Stomach (tissue), 9 donors: ENCODE measurements around the gene SRF. TPM values are rescaled to one million over a fixed set of nuclear protein-coding genes. Genes with fewer than 3 reads are reported as not detected.

Experiments
- DNase-seq, 2 donors: peaks; one replicate each; pipeline versions ENCODE4 v3.0.0 to v3.0.0-alpha.2; 2013 to 2019
- H3K27ac ChIP-seq, 5 donors: fragments of 200-600 bp in 4 of 5; sonication (generic) in 4 of 5; one replicate each; pipeline ENCODE4 v1.5.1; 2013 to 2019; ENCODE audit warnings: mild to moderate bottlenecking in 1 of 5, moderate library complexity in 1 of 5
- H3K27me3 ChIP-seq, 3 donors: fragments of 200-600 bp; sonication (generic); one replicate each; pipeline ENCODE4 v1.5.1; 2017 to 2019; ENCODE audit warnings: mixed run types in 1 of 3
- H3K36me3 ChIP-seq, 4 donors: fragments of 200-600 bp; sonication (generic); 1 replicate in 3 of 4; 2 replicates in 1 of 4; pipeline ENCODE4 v1.5.1; 2016 to 2019
- H3K4me1 ChIP-seq, 4 donors: fragments of 200-600 bp; sonication (generic); one replicate each; pipeline ENCODE4 v1.5.1; 2016 to 2019
- H3K4me3 ChIP-seq, 4 donors: fragments of 200-600 bp; sonication (generic) in 3 of 4; one replicate each; pipeline ENCODE4 v1.5.1; 2016 to 2019; ENCODE audit warnings: mild to moderate bottlenecking in 1 of 4
- H3K9me3 ChIP-seq, 4 donors: fragments of 200-600 bp; sonication (generic); one replicate each; pipeline ENCODE4 v1.5.1; 2016 to 2019
- CTCF ChIP-seq, 7 experiments: fragments of 450-650 bp in 4 of 7; fragments of 200-600 bp in 3 of 7; sonication (generic) in 3 of 7; IDR thresholded peaks; one replicate each; pipeline ENCODE4 v1.5.1; 2016 to 2019; ENCODE audit warnings: antibody characterized with exemption in 7 of 7, control low read depth in 2 of 7, mild to moderate bottlenecking in 1 of 7
- EP300 ChIP-seq: sonication (generic); formaldehyde crosslinking; IDR thresholded peaks from one replicate; pipeline ENCODE4 v1.6.1; 2017; ENCODE audit warnings: antibody characterized with exemption
- POLR2A ChIP-seq, 4 donors: fragments of 450-650 bp; IDR thresholded peaks; one replicate each; pipeline ENCODE4 v1.6.1; 2016; ENCODE audit warnings: antibody characterized with exemption in 4 of 4, control low read depth in 2 of 4, mild to moderate bottlenecking in 1 of 4, moderate library complexity in 1 of 4
- POLR2AphosphoS5 ChIP-seq, 3 donors: sonication (generic); formaldehyde crosslinking; IDR thresholded peaks; one replicate each; pipeline ENCODE4 v1.6.1; 2016; ENCODE audit warnings: antibody characterized with exemption in 3 of 3
- WGBS, 5 donors: extraction: QIAGEN DNeasy Blood & Tissue Kit in 3 of 5; methylation state at CpG; one replicate each; pipeline versions ENCODE4 v1.1.5 to v1.1.7; 2013 to 2018; 5-methylcytosine and 5-hydroxymethylcytosine counted together
- intact Hi-C: fragments of 100-400 bp; cut with DNase I; formaldehyde crosslinking; loops from one replicate; pipeline ENCODE4 v1.15.1; 2023; ENCODE audit warnings: low total_unique reads
- polyA plus RNA-seq, 3 donors: library from polyadenylated mRNA; stranded (reverse); fragments of 200-250 nt; gene quantifications; one replicate each; pipeline ENCODE4 v1.2.3, GENCODE V29; 2013
- total RNA-seq, 5 donors: library from RNA; depleted of rRNA; stranded (reverse); fragments of >200 nt; gene quantifications; one replicate each; pipeline versions ENCODE4 v1.1.0 to v1.2.3, GENCODE V29; 2014 to 2016
- donor health status: healthy with polysubstance abuse.
- donor health status: Bipolar disorder and iron deficiency.
- donor health status: healthy.

Gene SRF
- total and polyA plus RNA-seq, 8 donors, result 10.5 to 40.6 (median 24.0) TPM

- H3K4me1 ChIP-seq, result peaks cover 16 to 30% (median 22%) of the 10 kb centered on the region in 4 donors
- no peak for TF ChIP-seq POLR2A (IDR thresholded peaks at IDR 0.05)
- no peak for TF ChIP-seq POLR2AphosphoS5 (IDR thresholded peaks at IDR 0.05)
- no peak for TF ChIP-seq EP300
- TF ChIP-seq CTCF (IDR thresholded peaks at IDR 0.05), result no peak
- no peak for DNase-seq
- 92 to 97% (median 96%) methylated on average over 6 of the region's 6 CpGs for WGBS, 5 donors
- no peaks in the 10 kb centered on the region for H3K27me3 ChIP-seq
- H3K36me3 ChIP-seq, result peaks cover 0 to 7% (median 3%) of the 10 kb centered on the region in 4 donors
- no peak overlapping the region for H3K27ac ChIP-seq
- H3K4me3 ChIP-seq, result no peak overlapping the region
- H3K9me3 ChIP-seq, result no peaks in the 10 kb centered on the region
- intact Hi-C loops, result loop anchor here (10.0 kb wide), 1 partner anchor 73 kb away; the partner anchor contains the start of gene PTK7
Measured at GRCh38 chr6:43147691-43148477, 23.2 kb upstream of the SRF start.

GRCh38 chr6:43149265-43149664 is 21.8 kb upstream of the SRF start:
- Histone ChIP-seq H3K27ac (no peak overlapping the region), H3K4me3 (no peak overlapping the region), H3K4me1 (peaks cover 5 to 18% (median 10%) of the 10 kb centered on the region in 4 donors), H3K9me3 (no peaks in the 10 kb centered on the region), H3K27me3 (no peaks in the 10 kb centered on the region), H3K36me3 (peaks cover 0 to 7% (median 3%) of the 10 kb centered on the region in 4 donors)
- DNase-seq, result no peak
- 96 to 100% (median 97%) methylated on average over 1 of the region's 1 CpG for WGBS, 5 donors
- intact Hi-C loops, result loop anchor here (10.0 kb wide), 1 partner anchor 74 kb away; the partner anchor contains the start of gene PTK7
- TF ChIP-seq POLR2AphosphoS5 (IDR thresholded peaks at IDR 0.05) (no peak), POLR2A (IDR thresholded peaks at IDR 0.05) (no peak), EP300 (no peak), CTCF (IDR thresholded peaks at IDR 0.05) (no peak)

- TF ChIP-seq POLR2A (IDR thresholded peaks at IDR 0.05) (no peak), CTCF (IDR thresholded peaks at IDR 0.05) (no peak), POLR2AphosphoS5 (IDR thresholded peaks at IDR 0.05) (peak in 2 of 3 donors; percentile 47 to 81)
- DNase-seq, result peak; percentile 41 to 75
- H3K27ac ChIP-seq, result no peak overlapping the region
- no peaks in the 10 kb centered on the region for H3K27me3 ChIP-seq
- H3K36me3 ChIP-seq, result peaks cover 0 to 7% (median under 1%) of the 10 kb centered on the region in 4 donors
- H3K4me1 ChIP-seq, result peaks cover 5 to 18% (median 10%) of the 10 kb centered on the region in 4 donors
- intact Hi-C loops, result no loop called here
- H3K9me3 ChIP-seq, result no peaks in the 10 kb centered on the region
- no peak overlapping the region for H3K4me3 ChIP-seq
- WGBS, 5 donors, result 22 to 37% (median 25%) methylated on average over 7 of the region's 7 CpGs
Measured at GRCh38 chr6:43150051-43150751, 20.9 kb upstream of the SRF start.

GRCh38 chr6:43159599-43159998 is 11.5 kb upstream of the SRF start:
- Histone ChIP-seq H3K4me3 (no peak overlapping the region), H3K36me3 (peaks cover 0 to 18% (median 17%) of the 10 kb centered on the region in 4 donors), H3K4me1 (no peaks in the 10 kb centered on the region), H3K27me3 (no peaks in the 10 kb centered on the region), H3K9me3 (no peaks in the 10 kb centered on the region), H3K27ac (no peak overlapping the region)
- intact Hi-C loops, result no loop called here
- 93 to 96% (median 95%) methylated on average over 10 to 11 of the region's 11 CpGs for WGBS, 5 donors
- TF ChIP-seq POLR2A (IDR thresholded peaks at IDR 0.05) (no peak), CTCF (IDR thresholded peaks at IDR 0.05) (no peak), POLR2AphosphoS5 (IDR thresholded peaks at IDR 0.05) (no peak), EP300 (no peak)
- no peak for DNase-seq
